Effector memory CD8-positive, alpha-beta T cell (primary cell): ENCODE data around the gene KLHDC2.
"Not testable (repeated sequence)": the region's sequence is repeated elsewhere in the genome, so short reads cannot be mapped to it uniquely, and the experiment has no call there.

Experiments
- ATAC-seq: fragments of 150-1000 bp; cut with Tn5 transposase; replicated peaks from 2 replicates; pipeline ENCODE4 v1.10.0; 2021; ENCODE audit warnings: mild to moderate bottlenecking, moderate library complexity
- DNase-seq, 3 experiments: peaks; one replicate each; pipeline ENCODE4 v3.0.0; 2021
- H3K27ac Mint-ChIP-seq, 2 donors: one replicate each; pipeline ENCODE4 v1.8.0; 2022; ENCODE audit warnings: mild to moderate bottlenecking in 2 of 2, mixed read lengths in 2 of 2, moderate library complexity in 2 of 2
- H3K27me3 Mint-ChIP-seq, 2 donors: one replicate each; pipeline ENCODE4 v1.8.0; 2022; ENCODE audit warnings: mixed read lengths in 2 of 2
- H3K36me3 Mint-ChIP-seq: one replicate; pipeline ENCODE4 v1.8.0; 2022; ENCODE audit warnings: mild to moderate bottlenecking, moderate library complexity, mixed read lengths; ENCODE audit not compliant: insufficient read depth
- H3K4me1 Mint-ChIP-seq, 2 donors: one replicate each; pipeline ENCODE4 v1.8.0; 2022; ENCODE audit warnings: low read depth in 2 of 2, mixed read lengths in 2 of 2
- H3K4me3 Mint-ChIP-seq, 2 donors: one replicate each; pipeline ENCODE4 v1.8.0; 2022; ENCODE audit warnings: mild to moderate bottlenecking in 2 of 2, mixed read lengths in 2 of 2, moderate library complexity in 2 of 2
- H3K9me3 Mint-ChIP-seq, 2 donors: one replicate each; pipeline ENCODE4 v1.8.0; 2022; ENCODE audit warnings: mixed read lengths in 2 of 2

KLHDC2 gene

DNA sequence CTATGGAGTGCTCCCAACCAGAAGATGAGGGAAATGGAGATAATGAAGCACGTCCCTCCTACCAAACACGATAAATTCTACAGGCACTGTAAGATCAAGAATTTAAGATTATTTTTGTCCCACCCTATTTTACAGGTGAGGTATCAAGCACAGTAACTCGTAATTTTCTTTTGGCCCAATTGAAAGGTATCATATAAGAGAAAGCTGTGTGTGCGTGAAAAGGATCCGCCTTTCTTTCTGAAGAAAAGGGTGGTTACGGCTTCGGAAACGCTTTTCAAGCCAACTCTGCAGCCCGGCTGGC lies 733 bp upstream of the KLHDC2 start:
- H3K4me1 Mint-ChIP-seq: peaks cover 14 to 29% of the 10 kb centered on the region in 2 donors
- peak overlapping the region; percentile 98 to 99 for H3K27ac Mint-ChIP-seq
- ATAC-seq (no peak), DNase-seq (peak in 1 of 3 experiments; percentile 4)
- no peaks in the 10 kb centered on the region for H3K9me3 Mint-ChIP-seq
- peaks cover 39% of the 10 kb centered on the region for H3K36me3 Mint-ChIP-seq
- H3K4me3 Mint-ChIP-seq: peak overlapping the region; percentile 94 to 95
- no peaks in the 10 kb centered on the region for H3K27me3 Mint-ChIP-seq

DNA sequence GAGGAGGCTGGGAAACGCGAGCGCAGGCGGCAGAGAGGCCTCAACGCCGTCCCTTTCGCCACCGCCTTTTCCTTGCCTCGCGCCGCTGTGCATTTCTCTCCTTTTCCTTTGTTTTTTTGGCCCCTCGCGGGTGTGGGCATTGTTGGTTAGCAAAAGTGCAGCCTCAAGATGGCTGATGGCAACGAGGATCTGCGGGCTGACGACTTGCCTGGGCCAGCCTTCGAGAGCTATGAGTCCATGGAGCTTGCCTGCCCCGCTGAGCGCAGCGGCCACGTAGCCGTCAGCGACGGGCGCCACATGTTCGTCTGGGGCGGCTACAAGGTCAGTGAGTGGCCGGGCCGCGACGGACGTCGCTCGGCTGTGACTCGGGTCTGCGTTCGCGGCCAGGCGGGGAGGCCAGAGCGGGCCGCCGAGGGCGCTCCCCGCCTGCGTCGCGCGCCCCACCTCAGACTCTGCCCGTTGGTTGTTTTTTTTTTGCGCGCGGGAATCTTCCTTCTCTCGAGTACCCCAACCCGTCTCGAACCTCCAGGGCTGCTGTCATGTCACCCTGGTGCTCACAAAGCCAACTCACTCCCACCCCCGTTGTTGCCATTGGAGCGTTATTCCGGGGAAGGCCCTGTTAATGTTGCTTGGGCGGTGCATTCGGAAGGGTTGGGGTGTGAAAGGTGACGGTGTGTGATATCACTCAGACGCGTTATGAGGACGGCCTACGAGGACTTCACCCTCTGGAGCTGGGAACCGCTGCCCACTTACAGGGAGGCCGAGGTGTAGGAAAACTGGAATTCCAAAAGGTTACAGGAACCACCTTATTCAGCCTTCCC lies 558 bp downstream of the KLHDC2 start:
- H3K36me3 Mint-ChIP-seq: peaks cover 44% of the 10 kb centered on the region
- H3K4me3 Mint-ChIP-seq: peak overlapping the region; percentile 94 to 95
- DNase-seq: peak; percentile 60 to 65 (median 62)
- ATAC-seq: peak; percentile 51
- peaks cover 14 to 29% of the 10 kb centered on the region in 2 donors for H3K4me1 Mint-ChIP-seq
- no peaks in the 10 kb centered on the region for H3K27me3 Mint-ChIP-seq
- peak overlapping the region; percentile 98 to 99 for H3K27ac Mint-ChIP-seq
- H3K9me3 Mint-ChIP-seq: no peaks in the 10 kb centered on the region

DNA sequence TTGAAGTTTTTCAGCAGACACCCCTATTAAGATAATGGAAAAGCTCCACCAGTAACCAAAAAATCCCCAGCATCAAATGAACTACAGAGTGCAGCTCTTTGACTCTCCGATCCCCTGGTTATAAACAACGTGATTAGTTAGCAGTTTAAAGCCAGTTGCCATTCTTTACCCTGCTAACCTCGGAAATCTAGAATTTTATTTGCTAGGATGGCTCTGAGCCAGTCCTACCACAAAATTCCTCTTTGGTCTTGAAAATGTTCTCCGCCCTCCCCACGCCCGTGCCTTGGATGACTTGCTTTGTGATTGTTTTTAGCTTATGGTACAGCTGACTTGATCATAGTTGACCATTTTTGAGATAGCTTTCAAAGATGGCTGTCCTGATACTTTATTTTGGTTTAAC lies 1.2 kb downstream of the KLHDC2 start:
- Mint-ChIP-seq H3K27ac (peak overlapping the region; percentile 98 to 99), H3K4me1 (peaks cover 14 to 29% of the 10 kb centered on the region in 2 donors), H3K4me3 (peak overlapping the region; percentile 94 to 95), H3K36me3 (peaks cover 46% of the 10 kb centered on the region), H3K27me3 (no peaks in the 10 kb centered on the region), H3K9me3 (no peaks in the 10 kb centered on the region)
- ATAC-seq: no peak
- no peak for DNase-seq

DNA sequence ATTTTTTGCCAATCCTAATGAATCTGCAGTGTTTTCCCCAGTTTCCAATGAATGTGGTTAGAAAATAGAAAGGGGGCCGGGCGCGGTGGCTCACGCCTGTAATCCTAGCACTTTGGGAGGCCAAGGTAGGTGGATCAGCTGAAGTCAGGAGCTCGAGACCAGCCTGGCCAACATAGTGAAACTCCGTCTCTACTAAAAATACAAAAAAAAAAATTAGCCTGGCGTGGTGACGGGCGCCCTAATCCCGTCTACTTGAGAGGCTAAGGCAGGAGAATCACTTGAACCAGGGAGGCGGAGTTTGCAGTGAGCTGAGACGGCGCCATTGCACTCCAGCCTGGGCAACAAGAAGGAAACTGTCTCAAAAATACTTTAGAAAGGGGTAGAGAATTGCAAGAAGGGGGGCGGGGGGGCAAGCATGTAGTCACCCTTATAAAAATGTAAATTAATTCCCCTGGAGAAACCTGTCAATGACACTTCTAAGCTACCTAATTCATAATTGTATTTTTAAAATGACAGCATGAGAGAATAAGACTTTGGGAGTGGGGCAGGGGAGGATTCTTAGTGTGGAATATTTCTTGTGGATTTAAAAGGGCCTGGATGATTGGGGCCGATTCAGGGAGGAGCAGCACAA lies 1.7 kb downstream of the KLHDC2 start:
- peak overlapping the region; percentile 94 to 95 for H3K4me3 Mint-ChIP-seq
- ATAC-seq (no peak), DNase-seq (no peak)
- H3K4me1 Mint-ChIP-seq: peaks cover 14 to 29% of the 10 kb centered on the region in 2 donors
- H3K27me3 Mint-ChIP-seq: no peaks in the 10 kb centered on the region
- peak overlapping the region; percentile 98 to 99 for H3K27ac Mint-ChIP-seq
- no peaks in the 10 kb centered on the region for H3K9me3 Mint-ChIP-seq
- H3K36me3 Mint-ChIP-seq: peaks cover 46% of the 10 kb centered on the region

DNA sequence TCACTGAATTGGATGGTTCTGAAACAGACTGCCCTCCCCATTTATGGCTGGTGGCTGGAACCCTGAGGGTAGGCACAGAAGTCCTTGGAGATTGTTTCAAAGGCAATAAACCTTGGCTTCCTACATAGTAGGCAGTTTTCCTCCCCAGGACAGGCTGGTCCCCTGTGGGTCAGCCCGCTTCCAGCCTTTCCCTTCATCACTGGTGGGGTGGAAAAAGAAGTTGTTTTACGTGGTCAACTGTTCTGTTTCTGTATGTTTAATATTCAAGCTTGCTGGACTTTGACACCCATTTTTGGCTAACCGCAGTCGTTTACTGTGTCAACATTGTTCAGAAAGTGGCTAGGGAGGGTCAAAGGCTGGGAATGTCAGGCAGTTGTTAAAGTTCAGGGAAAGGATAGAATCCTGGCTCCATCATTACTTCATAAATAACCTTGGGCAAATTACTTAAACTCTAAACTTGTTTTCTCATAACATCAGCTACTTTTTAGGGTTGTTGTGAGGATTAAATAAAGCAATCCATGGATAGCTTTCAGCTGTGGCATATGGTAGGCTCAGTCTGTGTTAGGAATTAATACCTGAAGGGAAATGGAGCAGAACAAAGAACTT lies 2.4 kb downstream of the KLHDC2 start:
- no peaks in the 10 kb centered on the region for H3K27me3 Mint-ChIP-seq
- H3K36me3 Mint-ChIP-seq: peaks cover 52% of the 10 kb centered on the region
- H3K4me1 Mint-ChIP-seq: peaks cover 14 to 32% of the 10 kb centered on the region in 2 donors
- H3K27ac Mint-ChIP-seq: peak overlapping the region; percentile 56 to 98
- H3K9me3 Mint-ChIP-seq: no peaks in the 10 kb centered on the region
- peak overlapping the region; percentile 94 to 95 for H3K4me3 Mint-ChIP-seq
- DNase-seq (no peak), ATAC-seq (no peak)

DNA sequence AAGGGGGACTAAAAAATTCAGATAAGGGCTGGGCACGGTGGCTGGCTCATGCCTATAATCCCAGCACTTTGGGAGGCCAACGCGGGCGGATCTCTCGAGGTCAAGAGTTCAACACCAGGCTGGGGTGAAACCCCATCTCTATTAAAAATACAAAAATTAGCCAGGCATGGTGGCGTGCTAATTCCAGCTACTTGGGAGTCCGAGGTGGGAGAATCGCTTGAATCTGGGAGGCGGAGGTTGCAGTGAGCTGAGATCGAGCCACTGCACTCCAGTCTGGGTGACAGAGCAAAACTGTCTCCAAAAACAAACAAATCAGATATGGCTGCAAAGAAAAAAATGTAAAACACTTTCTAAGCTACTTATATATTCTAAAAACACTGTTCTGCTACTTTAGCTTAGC lies 3.7 kb downstream of the KLHDC2 start:
- not testable (repeated sequence) for H3K9me3 Mint-ChIP-seq, ATAC-seq, H3K27ac Mint-ChIP-seq, H3K4me3 Mint-ChIP-seq, H3K27me3 Mint-ChIP-seq, DNase-seq
- H3K4me1 Mint-ChIP-seq: peaks cover 14 to 36% of the 10 kb centered on the region in 2 donors
- H3K36me3 Mint-ChIP-seq: peaks cover 58% of the 10 kb centered on the region

DNA sequence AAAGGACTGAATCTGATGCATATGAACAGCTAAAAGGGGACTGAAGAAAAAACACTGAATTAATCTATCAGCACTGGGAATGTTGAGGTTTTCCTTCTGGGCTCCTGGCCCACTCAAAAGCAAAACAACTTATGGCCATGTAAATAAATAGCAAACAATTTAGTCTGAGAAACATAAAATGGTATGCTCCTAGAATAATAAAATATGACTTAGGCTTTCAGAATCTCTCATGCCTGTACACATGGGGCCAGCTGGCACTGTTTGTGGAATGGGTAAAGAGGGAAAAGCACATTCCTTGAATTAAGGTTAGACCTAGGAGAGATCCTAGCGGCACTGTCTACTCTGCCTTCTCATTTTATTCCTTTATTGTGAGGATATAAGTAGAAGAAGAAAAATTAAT lies 6.2 kb downstream of the KLHDC2 start:
- ATAC-seq (no peak), DNase-seq (no peak)
- Mint-ChIP-seq H3K4me3 (no peak overlapping the region), H3K27me3 (no peaks in the 10 kb centered on the region), H3K4me1 (peaks cover 9 to 30% of the 10 kb centered on the region in 2 donors), H3K27ac (no peak overlapping the region), H3K36me3 (peaks cover 61% of the 10 kb centered on the region), H3K9me3 (no peaks in the 10 kb centered on the region)

DNA sequence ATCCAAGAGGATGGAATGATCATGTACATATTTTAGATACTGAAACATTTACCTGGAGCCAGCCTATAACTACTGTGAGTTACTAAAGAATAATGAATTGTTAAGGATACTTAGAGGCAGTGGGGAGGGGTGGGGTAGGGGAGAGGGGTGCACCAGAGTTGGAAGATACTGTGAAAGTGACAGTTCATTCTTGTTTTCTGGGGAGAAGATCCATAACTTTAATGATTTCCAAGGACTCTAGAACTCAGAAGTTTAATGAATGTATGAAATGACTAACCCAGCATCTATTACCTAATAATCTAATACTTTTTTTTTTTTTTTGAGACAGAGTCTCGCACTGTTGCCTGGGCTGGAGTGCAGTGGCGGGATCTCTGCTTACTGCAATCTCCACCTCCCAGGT lies 10.5 kb downstream of the KLHDC2 start:
- Mint-ChIP-seq H3K4me1 (peaks cover 1 to 12% of the 10 kb centered on the region in 2 donors), H3K27me3 (no peaks in the 10 kb centered on the region), H3K36me3 (peaks cover 80% of the 10 kb centered on the region), H3K27ac (peak overlapping the region in 1 of 2 donors; percentile 25), H3K4me3 (no peak overlapping the region), H3K9me3 (no peaks in the 10 kb centered on the region)
- ATAC-seq (no peak), DNase-seq (no peak)

- H3K27me3 Mint-ChIP-seq, ATAC-seq, H3K4me1 Mint-ChIP-seq, H3K4me3 Mint-ChIP-seq, DNase-seq, H3K9me3 Mint-ChIP-seq: not testable (repeated sequence)
- Mint-ChIP-seq H3K36me3 (peaks cover 87% of the 10 kb centered on the region), H3K27ac (peak overlapping the region; percentile 51 to 65)
These were observed 13.1 kb downstream of the KLHDC2 start for GRCh38 chr14:49781040-49781439.

- H3K4me3 Mint-ChIP-seq: no peak overlapping the region
- H3K36me3 Mint-ChIP-seq: peaks cover 97% of the 10 kb centered on the region
- H3K27ac Mint-ChIP-seq: no peak overlapping the region
- no peaks in the 10 kb centered on the region for H3K9me3 Mint-ChIP-seq
- H3K27me3 Mint-ChIP-seq: no peaks in the 10 kb centered on the region
- no peak for DNase-seq
- H3K4me1 Mint-ChIP-seq: peaks cover 0 to 1% of the 10 kb centered on the region in 2 donors
- ATAC-seq: no peak
These were observed 15.6 kb downstream of the KLHDC2 start for GRCh38 chr14:49783394-49784014.

GRCh38 chr14:49786315-49786714 lies 18.4 kb downstream of the KLHDC2 start:
- no peaks in the 10 kb centered on the region for H3K27me3 Mint-ChIP-seq
- no peaks in the 10 kb centered on the region for H3K9me3 Mint-ChIP-seq
- DNase-seq: no peak
- no peak overlapping the region for H3K4me3 Mint-ChIP-seq
- peak overlapping the region in 1 of 2 donors; percentile 64 for H3K27ac Mint-ChIP-seq
- no peak for ATAC-seq
- H3K4me1 Mint-ChIP-seq: peaks cover 0 to 6% of the 10 kb centered on the region in 2 donors
- H3K36me3 Mint-ChIP-seq: peaks cover 97% of the 10 kb centered on the region

DNA sequence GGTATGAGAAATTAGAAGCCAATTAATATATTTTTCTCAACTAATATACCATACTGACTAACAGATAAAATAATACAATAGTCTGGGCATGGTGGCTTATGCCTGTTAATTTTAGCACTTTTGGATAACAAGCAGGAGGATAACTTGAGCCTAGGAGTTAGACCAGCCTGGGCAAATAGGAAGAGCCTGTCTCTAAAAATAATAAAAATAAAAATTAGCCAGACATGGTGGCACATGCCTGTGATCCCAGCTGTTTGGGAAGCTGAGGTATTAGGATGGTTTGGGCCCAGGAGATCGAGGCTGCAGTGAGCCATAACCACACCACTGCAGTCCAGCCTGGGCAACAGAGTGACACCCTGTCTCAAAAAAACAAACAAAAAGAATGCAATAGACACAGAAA lies 24.7 kb downstream of the KLHDC2 start:
- ATAC-seq (no peak), DNase-seq (no peak)
- Mint-ChIP-seq H3K4me1 (peaks cover 0 to 10% of the 10 kb centered on the region in 2 donors), H3K27ac (peak overlapping the region; percentile 41 to 77), H3K27me3 (no peaks in the 10 kb centered on the region), H3K4me3 (no peak overlapping the region), H3K9me3 (no peaks in the 10 kb centered on the region), H3K36me3 (peaks cover 98% of the 10 kb centered on the region)

GRCh38 chr14:49796025-49796424 lies 28.1 kb downstream of the KLHDC2 start:
- no peak for ATAC-seq
- H3K4me1 Mint-ChIP-seq: peaks cover 0 to 5% of the 10 kb centered on the region in 2 donors
- H3K27me3 Mint-ChIP-seq: no peaks in the 10 kb centered on the region
- H3K9me3 Mint-ChIP-seq: no peaks in the 10 kb centered on the region
- H3K27ac Mint-ChIP-seq: peak overlapping the region; percentile 18 to 68
- H3K4me3 Mint-ChIP-seq: no peak overlapping the region
- DNase-seq: no peak
- H3K36me3 Mint-ChIP-seq: peaks cover 98% of the 10 kb centered on the region
